OCI-LY7 (cell line): Measurements from ENCODE around the gene FAM131C. TPM values are rescaled to one million over a fixed set of nuclear protein-coding genes. Genes with fewer than 3 reads are reported as not detected.
"Not testable (repeated sequence)": the region's sequence is repeated elsewhere in the genome, so short reads cannot be mapped to it uniquely, and the experiment has no call there.

Experiments
- BruUV-seq: library from RNA; stranded (reverse); fragments of 400-500 nt; replicated peaks from 2 replicates; lab custom pipeline; 2021; lab: Mats Ljungman, UMichigan
- CTCF ChIA-PET: fragments of 300-600 bp; sonication (Branson Sonifier 250); formaldehyde crosslinking; loops from one replicate; lab custom pipeline; 2022; ENCODE audit warnings: antibody characterized with exemption; ENCODE audit not compliant: unreplicated experiment; lab: Charles Lee
- POLR2A ChIA-PET: fragments of 300-600 bp; sonication (Branson Sonifier 250); formaldehyde crosslinking; loops from one replicate; lab custom pipeline; 2022; ENCODE audit warnings: antibody characterized with exemption; lab: Charles Lee
- DNase-seq: peaks from one replicate; pipeline ENCODE4 v3.0.0-alpha.2; 2015; ENCODE audit warnings: low spot score
- H2AFZ ChIP-seq: fragments of 200-600 bp; sonication (generic), shearing (Covaris generic); 2 replicates; pipeline ENCODE4 v1.6.1; 2014; ENCODE audit warnings: mild to moderate bottlenecking, antibody characterized with exemption, low read length, moderate library complexity
- H3K27ac ChIP-seq: fragments of 200-600 bp; sonication (generic); 2 replicates; pipeline ENCODE4 v1.5.1; 2014; ENCODE audit warnings: mixed run types, low read depth, mild to moderate bottlenecking, moderate library complexity, low read length, inconsistent platforms; ENCODE audit not compliant: poor library complexity, severe bottlenecking
- H3K36me3 ChIP-seq: fragments of 200-600 bp; sonication (generic); 2 replicates; pipeline ENCODE4 v1.6.1; 2014; ENCODE audit warnings: mild to moderate bottlenecking, antibody characterized with exemption, low read length, moderate library complexity, mixed read lengths; ENCODE audit not compliant: insufficient read depth
- H3K4me1 ChIP-seq: fragments of 200-600 bp; sonication (generic); 2 replicates; pipeline ENCODE4 v1.5.1; 2014; ENCODE audit warnings: mild to moderate bottlenecking, low read length; ENCODE audit not compliant: insufficient read depth, poor library complexity, severe bottlenecking
- H3K4me2 ChIP-seq: fragments of 200-600 bp; sonication (generic); 2 replicates; pipeline ENCODE4 v1.6.1; 2014; ENCODE audit warnings: mild to moderate bottlenecking, low read length
- H3K4me3 ChIP-seq: fragments of 200-600 bp; sonication (generic); 2 replicates; pipeline ENCODE4 v1.5.1; 2014; ENCODE audit warnings: mild to moderate bottlenecking, low read depth, low read length; ENCODE audit not compliant: poor library complexity, severe bottlenecking
- H3K79me2 ChIP-seq: fragments of 200-600 bp; sonication (generic); 2 replicates; pipeline ENCODE4 v1.6.1; 2016; ENCODE audit warnings: low read depth, mild to moderate bottlenecking, low read length, moderate library complexity, mixed read lengths; ENCODE audit not compliant: insufficient read depth
- H3K9me2 ChIP-seq: fragments of 200-600 bp; sonication (generic); 2 replicates; pipeline ENCODE4 v1.6.1; 2016; ENCODE audit warnings: mild to moderate bottlenecking, low read length, mixed read lengths; ENCODE audit not compliant: insufficient read depth
- H3K9me3 ChIP-seq: fragments of 200-600 bp; sonication (generic); 2 replicates; pipeline ENCODE4 v1.6.1; 2014; ENCODE audit warnings: mild to moderate bottlenecking, mixed run types, low read length, mixed read lengths
- H4K20me1 ChIP-seq: fragments of 200-600 bp; sonication (generic); 2 replicates; pipeline ENCODE4 v1.6.1; 2014; ENCODE audit warnings: mild to moderate bottlenecking, antibody characterized with exemption, low read length, moderate library complexity, mixed read lengths; ENCODE audit not compliant: insufficient read depth
- EZH2phosphoT487 ChIP-seq: fragments of 200-600 bp; sonication (generic); IDR thresholded peaks from 2 replicates; pipeline ENCODE4 v1.6.1; 2018; ENCODE audit warnings: low read depth, borderline replicate concordance, mild to moderate bottlenecking, mixed run types, antibody characterized with exemption, low read length, moderate library complexity, mixed read lengths
- intact Hi-C: fragments of 100-400 bp; cut with micrococcal nuclease; formaldehyde crosslinking; loops from one replicate; pipeline ENCODE4 v1.10.0; 2022; ENCODE audit not compliant: unreplicated experiment
- total RNA-seq, 2 experiments: library from RNA; depleted of rRNA in 1 of 2; stranded (reverse); fragments of >200 nt in 1 of 2; shearing (Covaris generic) in 1 of 2; gene quantifications; 2 replicates each; pipeline ENCODE4 v1.2.3, GENCODE V29; 2014 to 2022
- TF ChIP-seq, protein P1 (sequence below): fragments of 200-600 bp; sonication (generic); conservative IDR thresholded peaks from 2 replicates; pipeline ENCODE4 v1.5.1; 2014; ENCODE audit warnings: mild to moderate bottlenecking, antibody characterized with exemption, low read length, moderate library complexity, mixed read lengths

FAM131C gene
- total RNA-seq, 2 experiments from 2014 or later: not detected

DNA sequence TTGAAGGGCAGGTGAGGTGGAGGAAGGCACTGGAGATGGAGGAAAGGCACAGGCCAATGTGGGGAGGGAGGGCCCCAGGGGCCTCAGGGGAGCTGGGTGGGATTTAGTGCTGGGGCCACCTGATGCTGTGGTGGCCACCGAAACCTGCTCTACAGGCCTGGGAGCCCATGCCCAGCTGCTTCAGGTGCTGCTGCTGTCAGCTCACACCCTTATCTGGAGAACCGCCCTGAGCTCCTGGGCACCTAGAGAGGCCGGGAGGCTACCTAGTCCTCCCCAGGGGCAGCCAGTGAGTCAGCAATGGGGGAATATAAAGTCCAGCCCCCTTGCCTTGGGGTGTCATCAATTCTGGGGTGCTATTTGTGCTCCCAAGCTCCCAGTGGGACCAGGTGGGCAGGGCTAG, 12.2 kb downstream of the FAM131C start:
- no peaks in the 10 kb centered on the region for H3K9me3 ChIP-seq
- TF ChIP-seq, protein P1, sequence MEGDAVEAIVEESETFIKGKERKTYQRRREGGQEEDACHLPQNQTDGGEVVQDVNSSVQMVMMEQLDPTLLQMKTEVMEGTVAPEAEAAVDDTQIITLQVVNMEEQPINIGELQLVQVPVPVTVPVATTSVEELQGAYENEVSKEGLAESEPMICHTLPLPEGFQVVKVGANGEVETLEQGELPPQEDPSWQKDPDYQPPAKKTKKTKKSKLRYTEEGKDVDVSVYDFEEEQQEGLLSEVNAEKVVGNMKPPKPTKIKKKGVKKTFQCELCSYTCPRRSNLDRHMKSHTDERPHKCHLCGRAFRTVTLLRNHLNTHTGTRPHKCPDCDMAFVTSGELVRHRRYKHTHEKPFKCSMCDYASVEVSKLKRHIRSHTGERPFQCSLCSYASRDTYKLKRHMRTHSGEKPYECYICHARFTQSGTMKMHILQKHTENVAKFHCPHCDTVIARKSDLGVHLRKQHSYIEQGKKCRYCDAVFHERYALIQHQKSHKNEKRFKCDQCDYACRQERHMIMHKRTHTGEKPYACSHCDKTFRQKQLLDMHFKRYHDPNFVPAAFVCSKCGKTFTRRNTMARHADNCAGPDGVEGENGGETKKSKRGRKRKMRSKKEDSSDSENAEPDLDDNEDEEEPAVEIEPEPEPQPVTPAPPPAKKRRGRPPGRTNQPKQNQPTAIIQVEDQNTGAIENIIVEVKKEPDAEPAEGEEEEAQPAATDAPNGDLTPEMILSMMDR: no peak
- no peak for TF ChIP-seq EZH2phosphoT487
- H4K20me1 ChIP-seq: no peaks in the 10 kb centered on the region
- no peak overlapping the region for H3K27ac ChIP-seq
- no peaks in the 10 kb centered on the region for H3K9me2 ChIP-seq
- CTCF ChIA-PET: no interaction called here
- POLR2A ChIA-PET: no interaction called here
- H2AFZ ChIP-seq: no peak overlapping the region
- no peak overlapping the region for H3K4me3 ChIP-seq
- no peaks in the 10 kb centered on the region for H3K4me1 ChIP-seq
- BruUV-seq: no TSS peak
- intact Hi-C loops: no loop called here
- no peak overlapping the region for H3K4me2 ChIP-seq
- H3K36me3 ChIP-seq: no peaks in the 10 kb centered on the region
- DNase-seq: no peak
- no peaks in the 10 kb centered on the region for H3K79me2 ChIP-seq

DNA sequence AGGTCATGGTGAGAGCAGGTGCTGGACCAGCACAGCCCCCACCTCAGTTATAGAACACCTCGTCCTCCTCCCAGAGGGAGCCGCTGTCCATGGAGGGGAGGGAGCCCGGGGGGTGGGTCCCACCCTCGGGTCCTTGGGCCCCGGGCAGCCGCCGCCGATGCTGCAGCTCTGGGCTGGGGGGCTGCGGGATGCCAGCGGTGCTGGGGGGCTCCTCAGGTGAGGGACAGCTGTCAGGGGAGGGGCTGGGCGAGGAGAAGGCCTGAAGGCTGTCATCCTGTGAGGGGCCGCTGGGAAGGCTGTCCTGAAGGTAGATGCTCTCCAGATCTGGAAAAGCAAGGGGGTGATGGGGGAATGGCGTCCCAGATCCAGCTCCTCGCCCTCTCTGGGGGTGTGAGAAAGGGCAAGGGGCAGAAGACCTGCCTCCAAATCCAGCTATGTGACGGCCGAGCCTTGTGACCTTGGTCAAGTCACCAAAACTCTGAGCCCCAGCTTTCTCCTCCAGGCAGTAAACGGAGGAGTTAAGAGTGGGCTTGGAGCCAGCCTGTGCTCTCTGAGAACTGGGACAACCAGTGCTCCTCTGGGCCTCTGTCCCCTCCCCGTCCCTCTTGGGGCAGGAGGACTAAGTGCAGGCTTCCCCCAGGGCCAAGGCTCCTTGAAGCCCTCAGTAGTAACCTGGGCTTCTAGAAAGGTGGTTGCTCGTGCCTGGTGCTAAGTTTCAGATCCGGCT, 14.9 kb downstream of the FAM131C start:
- H3K4me1 ChIP-seq, H2AFZ ChIP-seq, H3K27ac ChIP-seq, H3K79me2 ChIP-seq, H3K4me3 ChIP-seq, H3K36me3 ChIP-seq, BruUV-seq, DNase-seq, H3K9me3 ChIP-seq, H4K20me1 ChIP-seq, intact Hi-C loops, H3K4me2 ChIP-seq, H3K9me2 ChIP-seq, CTCF ChIA-PET: not testable (repeated sequence)
- POLR2A ChIA-PET: interaction anchor here (0.6 kb wide), 1 partner anchor 10 kb away, joined by 3 read pairs; no protein-coding TSS in a partner anchor

DNA sequence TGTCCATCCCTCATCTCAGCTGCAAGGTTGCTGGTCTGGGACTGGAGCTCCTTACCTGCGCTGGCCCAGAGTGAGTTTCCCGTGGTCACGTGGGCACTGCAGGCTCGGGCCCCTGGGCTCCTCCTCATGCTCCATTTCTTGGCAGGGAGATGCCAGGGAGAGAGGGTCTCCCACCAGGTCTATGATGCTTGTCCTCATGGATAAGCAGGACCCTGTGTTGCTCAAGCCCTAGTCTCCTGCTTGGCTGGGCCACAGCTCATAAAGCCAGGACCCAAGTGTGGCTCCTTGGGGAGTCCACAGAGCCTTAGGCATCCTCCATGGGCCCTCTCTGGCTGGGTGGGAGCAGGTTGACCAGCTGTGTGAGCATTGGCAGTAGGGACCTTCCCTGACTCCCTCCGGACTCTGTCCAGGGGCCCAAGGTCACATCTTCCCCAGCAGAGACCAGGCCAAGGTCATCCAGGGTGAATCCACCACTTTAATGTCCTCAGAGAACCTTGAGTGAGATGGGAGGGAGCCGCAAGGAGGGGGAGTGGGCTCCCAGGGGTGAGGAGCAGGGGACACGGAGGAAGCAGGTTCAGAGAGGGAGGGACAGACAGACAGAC, 16.0 kb downstream of the FAM131C start:
- H3K27ac ChIP-seq, H2AFZ ChIP-seq, H3K79me2 ChIP-seq, POLR2A ChIA-PET, H3K4me3 ChIP-seq, H3K4me1 ChIP-seq, H3K9me3 ChIP-seq, H3K4me2 ChIP-seq, H4K20me1 ChIP-seq, BruUV-seq, H3K36me3 ChIP-seq, DNase-seq, H3K9me2 ChIP-seq: not testable (repeated sequence)
- CTCF ChIA-PET: interaction anchor here (0.9 kb wide), 1 partner anchor 150 kb away, joined by 3 read pairs; no protein-coding TSS in a partner anchor
- intact Hi-C loops: loop anchor here (2.0 kb wide), 1 partner anchor 25 kb away; no protein-coding TSS in a partner anchor

DNA sequence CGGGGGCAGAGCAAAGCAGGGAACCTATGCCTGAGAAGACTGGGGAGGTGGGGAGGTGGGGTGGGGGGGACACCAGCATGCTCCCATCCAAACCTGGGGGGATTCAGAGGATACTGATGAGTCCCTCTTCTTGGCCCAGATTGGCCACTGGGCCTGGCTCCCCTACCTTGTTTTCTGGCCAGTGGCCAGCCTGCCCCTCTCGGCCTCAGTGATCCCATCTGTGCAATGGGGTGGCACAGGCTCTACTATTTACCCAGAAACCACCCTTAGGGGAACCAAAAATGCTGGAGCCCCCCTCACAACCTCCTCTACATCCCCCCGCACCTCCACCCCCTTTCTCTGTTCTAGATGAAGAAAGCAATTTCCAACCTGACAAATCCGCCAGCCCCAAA, 16.9 kb downstream of the FAM131C start:
- H3K4me1 ChIP-seq, H3K9me3 ChIP-seq, H3K4me2 ChIP-seq, H3K79me2 ChIP-seq, H3K9me2 ChIP-seq, H4K20me1 ChIP-seq, H3K36me3 ChIP-seq, BruUV-seq, H3K4me3 ChIP-seq, POLR2A ChIA-PET, DNase-seq, H2AFZ ChIP-seq, H3K27ac ChIP-seq: not testable (repeated sequence)
- intact Hi-C loops: loop anchor here (1.0 to 2.0 kb wide), 3 partner anchors 24 to 253 kb away; no protein-coding TSS in a partner anchor
- CTCF ChIA-PET: interaction anchor here (0.9 to 2.1 kb wide), 2 partner anchors 47 to 149 kb away, joined by 3 to 6 read pairs; no protein-coding TSS in a partner anchor
